Prostate gland (tissue), 2 donors: ENCODE results near the gene HTR1E. TPM values are rescaled to one million over a fixed set of nuclear protein-coding genes. Genes with fewer than 3 reads are reported as not detected.

Experiments
- DNase-seq: peaks from one replicate; pipeline ENCODE4 v3.0.0-alpha.2; 2019; ENCODE audit warnings: low spot score
- H3K27ac ChIP-seq, 2 donors: fragments of 200-600 bp; sonication (generic); 2 replicates each; pipeline ENCODE4 v1.5.1; 2017 to 2019
- H3K27me3 ChIP-seq: fragments of 200-600 bp; sonication (generic); replicated peaks from 2 replicates; pipeline ENCODE4 v1.5.1; 2019; ENCODE audit not compliant: insufficient read depth
- H3K36me3 ChIP-seq, 2 donors: fragments of 200-600 bp; sonication (generic); 1 replicate in 1 of 2; 2 replicates in 1 of 2; pipeline versions ENCODE4 v1.5.1 to v1.8.1; 2017 to 2019
- H3K4me1 ChIP-seq: fragments of 200-600 bp; sonication (generic); replicated peaks from 2 replicates; pipeline ENCODE4 v1.5.1; 2019
- H3K4me3 ChIP-seq, 2 donors: fragments of 200-600 bp; sonication (generic); 2 replicates each; pipeline ENCODE4 v1.5.1; 2017 to 2019
- H3K9me3 ChIP-seq: fragments of 200-600 bp; sonication (generic); 2 replicates; pipeline ENCODE4 v1.5.1; 2017
- CTCF ChIP-seq, 4 experiments: fragments of 200-600 bp in 2 of 4; fragments of 450-650 bp in 2 of 4; sonication (generic) in 2 of 4; IDR thresholded peaks; 1 replicate in 3 of 4; 2 replicates in 1 of 4; pipeline ENCODE4 v1.5.1; 2016 to 2019; ENCODE audit warnings: antibody characterized with exemption in 4 of 4, mild to moderate bottlenecking in 2 of 4, moderate library complexity in 2 of 4
- POLR2A ChIP-seq: fragments of 450-650 bp; IDR thresholded peaks from one replicate; pipeline ENCODE4 v1.6.1; 2016; ENCODE audit warnings: antibody characterized with exemption, mild to moderate bottlenecking
- POLR2AphosphoS5 ChIP-seq: sonication (generic); formaldehyde crosslinking; IDR thresholded peaks from one replicate; pipeline ENCODE4 v1.6.1; 2017; ENCODE audit warnings: antibody characterized with exemption
- WGBS: methylation state at CpG from one replicate; pipeline ENCODE4 v1.1.5; 2018; 5-methylcytosine and 5-hydroxymethylcytosine counted together
- intact Hi-C: fragments of 100-400 bp; cut with DNase I; formaldehyde crosslinking; loops from one replicate; pipeline ENCODE4 v1.14.2; 2022
- small RNA-seq, 2 donors: library from RNA; depleted of rRNA; stranded (forward); fragments of <200 nt; gene quantifications; one replicate each; pipeline ENCODE3, GENCODE V24; 2016
- total RNA-seq, 2 donors: library from RNA; depleted of rRNA; stranded (reverse); fragments of >200 nt; gene quantifications; one replicate each; pipeline ENCODE4 v1.1.0, GENCODE V29; 2016

HTR1E gene
- total RNA-seq, 2 donors from 2014 or later, result not detected

GRCh38 chr6:87059943-87060342 is 122.6 kb downstream of the HTR1E start:
- no peak overlapping the region for H3K4me3 ChIP-seq
- H3K27me3 ChIP-seq, result no peaks in the 10 kb centered on the region
- no peaks in the 10 kb centered on the region for H3K36me3 ChIP-seq
- TF ChIP-seq POLR2A (no peak), POLR2AphosphoS5 (no peak), CTCF (IDR thresholded peaks at IDR 0.05) (no peak)
- H3K9me3 ChIP-seq, result no peaks in the 10 kb centered on the region
- DNase-seq, result no peak
- intact Hi-C loops, result no loop called here
- 91% methylated on average over 9 of the region's 18 CpGs for WGBS
- no peaks in the 10 kb centered on the region for H3K4me1 ChIP-seq
- no peak overlapping the region for H3K27ac ChIP-seq

DNA sequence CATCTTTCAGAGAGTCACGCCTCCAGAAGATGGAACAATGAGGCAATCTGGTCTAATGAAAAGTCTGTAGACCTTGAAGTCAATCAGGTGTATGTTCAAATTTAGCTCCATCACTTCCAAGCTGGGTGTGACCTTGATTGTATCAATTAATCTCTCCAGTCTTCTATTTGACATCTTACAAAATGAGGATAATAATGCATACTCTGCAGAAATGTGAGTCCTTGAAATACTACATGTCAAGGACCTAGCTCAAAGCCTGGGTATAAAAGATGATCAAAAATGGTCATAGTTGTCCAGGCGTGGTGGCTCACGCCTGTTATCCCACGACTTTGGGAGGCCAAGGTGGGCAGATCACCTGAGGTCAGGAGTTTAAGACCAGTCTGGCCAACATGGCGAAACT is 127.8 kb downstream of the HTR1E start:
- Histone ChIP-seq H3K4me1 (no peaks in the 10 kb centered on the region), H3K27ac (no peak overlapping the region), H3K4me3 (no peak overlapping the region), H3K9me3 (no peaks in the 10 kb centered on the region), H3K27me3 (no peaks in the 10 kb centered on the region), H3K36me3 (no peaks in the 10 kb centered on the region)
- 75% methylated on average over 5 of the region's 5 CpGs for WGBS
- TF ChIP-seq CTCF (IDR thresholded peaks at IDR 0.05) (no peak), POLR2A (no peak), POLR2AphosphoS5 (no peak)
- no peak for DNase-seq
- intact Hi-C loops, result no loop called here

Small RNA genes lying within 50 kb of the gene (small RNA-seq; reads per million reads assigned to genes)
- gene AL157777.2 (0 reads per million in 2 donors), gene MTHFD2P2 (0 reads per million in 2 donors)

Other genes with a start within 250 kb of the HTR1E start
- 1 to 10 TPM in 1 of 2 donors, not detected in 1; 2.2 TPM for gene CGA, start 157.6 kb downstream of the HTR1E start, total RNA-seq
- gene ZNF292, start 218.0 kb downstream of the HTR1E start, total RNA-seq, result 10 to 100 TPM; 28.0 to 49.0 TPM